ENCODE measurements around the gene GM2A.

GM2A gene

GRCh38 chr5:151281001-151281639 is 28.1 kb downstream of the GM2A start:
- H3K4me3 ChIP-seq (ENCODE audit: low read length), result no peak overlapping the region
- no peaks in the 10 kb centered on the region for H3K27me3 ChIP-seq (ENCODE audit: control insufficient read depth, insufficient read depth, low read length)
- no peaks in the 10 kb centered on the region for H3K4me1 ChIP-seq (ENCODE audit: control insufficient read depth, insufficient read depth, low read length)
- no peaks in the 10 kb centered on the region for H3K9me3 ChIP-seq (ENCODE audit: control insufficient read depth, low read length)
- no peaks in the 10 kb centered on the region for H3K36me3 ChIP-seq (ENCODE audit: control insufficient read depth, insufficient read depth, low read length)
- H3K9ac ChIP-seq (ENCODE audit: low read length), result no peak overlapping the region

DNA sequence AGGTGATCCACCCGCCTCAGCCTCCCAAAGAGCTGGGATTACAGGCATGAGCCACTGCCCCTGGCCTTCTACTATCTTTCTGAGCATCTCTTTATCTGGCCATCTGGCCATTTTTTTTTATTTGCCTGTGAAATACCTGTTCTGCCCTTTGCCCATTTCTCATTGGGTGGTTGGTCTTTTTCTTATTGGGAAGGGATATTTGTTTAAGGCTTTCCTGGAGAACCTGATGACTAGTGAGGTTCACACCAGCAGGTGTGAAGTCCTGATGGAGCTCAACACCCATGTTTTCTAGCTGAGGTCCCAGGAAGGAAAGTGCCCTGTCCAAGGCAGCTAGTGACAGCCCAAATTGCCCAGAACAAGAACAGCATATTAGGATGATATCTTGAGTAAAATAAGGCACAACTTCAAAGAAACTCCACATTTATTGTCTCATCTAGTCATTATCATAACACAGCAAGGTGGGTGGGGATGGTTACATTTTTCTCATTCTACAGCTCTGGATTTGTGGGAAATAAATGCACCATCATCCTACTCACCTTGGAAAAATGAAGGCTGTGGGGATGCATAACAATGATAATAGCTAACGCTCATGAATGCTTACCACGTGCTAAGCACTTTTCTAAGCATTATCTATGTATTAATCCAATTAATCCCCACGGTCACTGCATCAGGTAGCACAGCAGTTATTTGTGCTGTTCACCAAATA is 30.3 kb downstream of the GM2A start:
- H3K27me3 ChIP-seq (ENCODE audit: control insufficient read depth, insufficient read depth, low read length), result no peaks in the 10 kb centered on the region
- no peaks in the 10 kb centered on the region for H3K4me1 ChIP-seq (ENCODE audit: control insufficient read depth, insufficient read depth, low read length)
- H3K9me3 ChIP-seq (ENCODE audit: control insufficient read depth, low read length), result no peaks in the 10 kb centered on the region
- H3K4me3 ChIP-seq (ENCODE audit: low read length), result no peak overlapping the region
- H3K9ac ChIP-seq (ENCODE audit: low read length), result no peak overlapping the region
- H3K36me3 ChIP-seq (ENCODE audit: control insufficient read depth, insufficient read depth, low read length), result no peaks in the 10 kb centered on the region

DNA sequence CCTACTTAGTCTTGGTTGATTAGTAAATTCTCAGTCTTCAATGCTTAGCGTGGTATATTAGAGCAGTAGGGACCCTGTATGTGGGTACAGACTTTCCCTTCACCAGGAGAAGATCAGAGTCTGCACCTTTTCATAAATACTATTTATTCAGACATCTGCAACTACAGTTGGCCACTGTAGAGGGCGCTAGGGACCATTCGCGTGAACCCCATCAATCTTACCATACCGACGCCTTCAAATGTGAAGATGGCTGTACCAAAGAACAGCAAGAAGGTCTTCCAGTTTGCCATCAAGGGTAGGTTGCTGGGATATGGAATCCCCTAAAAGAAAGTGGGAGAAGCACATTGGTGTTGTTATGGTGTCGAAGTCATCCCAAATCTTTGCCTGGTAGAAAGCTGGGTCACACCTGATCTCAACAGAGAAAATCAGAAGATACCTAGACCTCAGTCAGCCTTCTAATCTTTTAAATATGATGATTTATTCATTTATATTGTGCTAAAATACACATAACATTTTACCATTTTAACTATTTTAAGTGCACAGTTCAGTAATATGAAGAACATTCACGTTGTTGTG is 31.5 kb downstream of the GM2A start:
- Histone ChIP-seq H3K9ac (ENCODE audit: low read length) (no peak overlapping the region), H3K36me3 (ENCODE audit: control insufficient read depth, insufficient read depth, low read length) (no peaks in the 10 kb centered on the region), H3K4me3 (ENCODE audit: low read length) (no peak overlapping the region), H3K9me3 (ENCODE audit: control insufficient read depth, low read length) (no peaks in the 10 kb centered on the region), H3K4me1 (ENCODE audit: control insufficient read depth, insufficient read depth, low read length) (no peaks in the 10 kb centered on the region), H3K27me3 (ENCODE audit: control insufficient read depth, insufficient read depth, low read length) (no peaks in the 10 kb centered on the region)

DNA sequence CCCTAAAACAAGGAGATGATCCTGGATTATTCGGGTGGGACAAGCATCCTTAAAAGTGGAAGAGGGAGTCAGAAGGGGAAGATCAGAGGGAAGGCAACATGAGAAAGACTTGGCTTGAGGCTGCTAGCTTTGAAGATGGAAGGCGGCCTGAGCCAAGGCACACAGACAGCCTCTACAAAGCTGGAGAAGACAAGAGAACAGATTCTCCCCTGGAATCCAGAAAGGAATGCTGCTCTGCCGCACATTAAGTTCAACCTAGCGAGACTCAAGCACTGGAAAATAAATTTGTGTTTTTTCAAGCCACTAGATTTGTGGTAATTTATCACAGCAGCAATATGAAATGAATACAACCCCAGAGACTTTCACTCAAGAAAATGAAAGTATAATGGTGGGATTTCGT is 32.7 kb downstream of the GM2A start:
- no peaks in the 10 kb centered on the region for H3K27me3 ChIP-seq (ENCODE audit: control insufficient read depth, insufficient read depth, low read length)
- no peaks in the 10 kb centered on the region for H3K4me1 ChIP-seq (ENCODE audit: control insufficient read depth, insufficient read depth, low read length)
- no peaks in the 10 kb centered on the region for H3K36me3 ChIP-seq (ENCODE audit: control insufficient read depth, insufficient read depth, low read length)
- H3K4me3 ChIP-seq (ENCODE audit: low read length), result no peak overlapping the region
- H3K9ac ChIP-seq (ENCODE audit: low read length), result no peak overlapping the region
- H3K9me3 ChIP-seq (ENCODE audit: control insufficient read depth, low read length), result no peaks in the 10 kb centered on the region

- Histone ChIP-seq H3K9ac (ENCODE audit: low read length) (no peak overlapping the region), H3K27me3 (ENCODE audit: control insufficient read depth, insufficient read depth, low read length) (no peaks in the 10 kb centered on the region), H3K4me3 (ENCODE audit: low read length) (no peak overlapping the region), H3K9me3 (ENCODE audit: control insufficient read depth, low read length) (no peaks in the 10 kb centered on the region), H3K36me3 (ENCODE audit: control insufficient read depth, insufficient read depth, low read length) (no peaks in the 10 kb centered on the region), H3K4me1 (ENCODE audit: control insufficient read depth, insufficient read depth, low read length) (no peaks in the 10 kb centered on the region)
Observed at GRCh38 chr5:151286246-151286645, 33.3 kb downstream of the GM2A start.

DNA sequence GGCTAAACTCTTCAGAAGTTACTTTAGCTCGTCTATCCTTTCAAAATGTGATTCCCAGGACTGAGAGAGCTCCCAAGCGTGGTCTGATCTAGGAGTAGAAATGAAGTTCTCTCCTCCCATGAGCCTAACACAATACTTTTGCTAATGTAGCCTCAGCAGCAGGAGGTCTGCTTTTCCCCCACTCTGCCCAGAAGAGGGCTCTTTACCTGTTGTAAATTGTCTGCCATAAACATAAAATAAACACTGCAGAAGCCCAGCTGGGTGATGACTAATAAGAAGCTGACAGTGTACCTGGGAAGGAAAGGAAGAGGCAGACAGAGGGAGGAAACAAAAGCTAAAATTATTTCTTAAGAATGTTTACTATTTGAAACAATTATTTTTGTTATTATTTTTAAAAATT is 35.2 kb downstream of the GM2A start:
- H3K4me3 ChIP-seq (ENCODE audit: low read length), result no peak overlapping the region
- H3K9ac ChIP-seq (ENCODE audit: low read length), result no peak overlapping the region
- H3K4me1 ChIP-seq (ENCODE audit: control insufficient read depth, insufficient read depth, low read length), result no peaks in the 10 kb centered on the region
- no peaks in the 10 kb centered on the region for H3K27me3 ChIP-seq (ENCODE audit: control insufficient read depth, insufficient read depth, low read length)
- H3K36me3 ChIP-seq (ENCODE audit: control insufficient read depth, insufficient read depth, low read length), result no peaks in the 10 kb centered on the region
- H3K9me3 ChIP-seq (ENCODE audit: control insufficient read depth, low read length), result no peaks in the 10 kb centered on the region

GRCh38 chr5:151293624-151294023 is 40.6 kb downstream of the GM2A start:
- no peak overlapping the region for H3K4me3 ChIP-seq (ENCODE audit: low read length)
- H3K9ac ChIP-seq (ENCODE audit: low read length), result no peak overlapping the region
- H3K9me3 ChIP-seq (ENCODE audit: control insufficient read depth, low read length), result no peaks in the 10 kb centered on the region
- peaks cover 3% of the 10 kb centered on the region for H3K27me3 ChIP-seq (ENCODE audit: control insufficient read depth, insufficient read depth, low read length)
- H3K4me1 ChIP-seq (ENCODE audit: control insufficient read depth, insufficient read depth, low read length), result peaks cover 4% of the 10 kb centered on the region
- no peaks in the 10 kb centered on the region for H3K36me3 ChIP-seq (ENCODE audit: control insufficient read depth, insufficient read depth, low read length)

GRCh38 chr5:151295138-151295537 is 42.2 kb downstream of the GM2A start:
- H3K4me1 ChIP-seq (ENCODE audit: control insufficient read depth, insufficient read depth, low read length), result peaks cover 4% of the 10 kb centered on the region
- H3K36me3 ChIP-seq (ENCODE audit: control insufficient read depth, insufficient read depth, low read length), result no peaks in the 10 kb centered on the region
- H3K27me3 ChIP-seq (ENCODE audit: control insufficient read depth, insufficient read depth, low read length), result peaks cover 3% of the 10 kb centered on the region
- no peaks in the 10 kb centered on the region for H3K9me3 ChIP-seq (ENCODE audit: control insufficient read depth, low read length)
- no peak overlapping the region for H3K9ac ChIP-seq (ENCODE audit: low read length)
- H3K4me3 ChIP-seq (ENCODE audit: low read length), result no peak overlapping the region

GRCh38 chr5:151295791-151296477 is 42.9 kb downstream of the GM2A start:
- peaks cover 4% of the 10 kb centered on the region for H3K4me1 ChIP-seq (ENCODE audit: control insufficient read depth, insufficient read depth, low read length)
- no peak overlapping the region for H3K4me3 ChIP-seq (ENCODE audit: low read length)
- H3K36me3 ChIP-seq (ENCODE audit: control insufficient read depth, insufficient read depth, low read length), result no peaks in the 10 kb centered on the region
- H3K9me3 ChIP-seq (ENCODE audit: control insufficient read depth, low read length), result no peaks in the 10 kb centered on the region
- no peak overlapping the region for H3K9ac ChIP-seq (ENCODE audit: low read length)
- H3K27me3 ChIP-seq (ENCODE audit: control insufficient read depth, insufficient read depth, low read length), result peaks cover 3% of the 10 kb centered on the region

DNA sequence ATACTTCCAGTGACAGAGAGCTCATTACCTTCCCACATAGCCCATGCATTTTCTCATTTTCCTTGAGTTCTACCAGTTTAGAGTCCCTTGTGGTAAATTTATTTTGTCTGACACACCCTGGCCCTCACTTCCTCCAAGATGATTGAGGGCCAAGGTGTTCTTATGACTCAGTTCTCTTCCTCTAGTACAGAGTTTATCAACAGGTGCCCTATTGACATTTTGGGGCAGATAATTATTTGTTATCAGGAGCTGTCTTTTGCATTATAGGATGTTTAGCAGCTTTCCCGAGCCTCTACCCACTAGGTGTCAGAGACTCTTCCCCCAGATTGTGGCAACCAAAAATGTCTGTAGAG is 43.5 kb downstream of the GM2A start:
- Histone ChIP-seq H3K4me3 (ENCODE audit: low read length) (no peak overlapping the region), H3K4me1 (ENCODE audit: control insufficient read depth, insufficient read depth, low read length) (peaks cover 4% of the 10 kb centered on the region), H3K36me3 (ENCODE audit: control insufficient read depth, insufficient read depth, low read length) (no peaks in the 10 kb centered on the region), H3K9ac (ENCODE audit: low read length) (no peak overlapping the region), H3K27me3 (ENCODE audit: control insufficient read depth, insufficient read depth, low read length) (peaks cover 3% of the 10 kb centered on the region), H3K9me3 (ENCODE audit: control insufficient read depth, low read length) (no peaks in the 10 kb centered on the region)

GRCh38 chr5:151296974-151297373 is 44.0 kb downstream of the GM2A start:
- Histone ChIP-seq H3K36me3 (ENCODE audit: control insufficient read depth, insufficient read depth, low read length) (no peaks in the 10 kb centered on the region), H3K27me3 (ENCODE audit: control insufficient read depth, insufficient read depth, low read length) (peaks cover 3% of the 10 kb centered on the region), H3K4me1 (ENCODE audit: control insufficient read depth, insufficient read depth, low read length) (peaks cover 4% of the 10 kb centered on the region), H3K9ac (ENCODE audit: low read length) (no peak overlapping the region), H3K4me3 (ENCODE audit: low read length) (no peak overlapping the region), H3K9me3 (ENCODE audit: control insufficient read depth, low read length) (no peaks in the 10 kb centered on the region)

Measured in mucosa of stomach (tissue), 1 donor.